ENCODE measurements around the gene WNK1. TPM values are rescaled to one million over a fixed set of nuclear protein-coding genes. Genes with fewer than 3 reads are reported as not detected.
A peak's percentile ranks its signal among the peaks of the same experiment; 100 is the strongest.

WNK1 gene
- total RNA-seq, 1 donor from 2014 or later = 112 TPM

- DNase-seq (ENCODE audit: low read depth in 2 of 2) = no peak
Observed at GRCh38 chr12:862303-862911, 110.0 kb downstream of the WNK1 start.

DNA sequence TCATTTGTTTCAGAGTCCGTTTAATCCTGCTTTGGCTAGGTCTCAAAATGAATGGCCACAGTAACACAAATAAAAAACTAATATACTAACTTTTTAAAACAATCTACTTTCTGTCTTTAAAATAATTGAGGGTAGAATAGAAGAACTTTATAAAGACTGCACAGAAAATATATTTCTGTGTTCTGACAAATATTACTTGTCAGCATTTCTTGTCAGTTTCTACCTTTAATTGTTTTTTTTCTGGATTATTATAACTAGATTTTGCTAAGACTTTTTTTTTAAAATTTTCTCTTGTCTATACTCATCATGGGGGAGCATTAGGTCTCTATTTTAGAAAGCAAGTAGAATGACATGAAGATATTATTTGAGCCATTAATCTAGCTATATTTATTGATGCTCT, 110.9 kb downstream of the WNK1 start:
- DNase-seq (ENCODE audit: low read depth in 2 of 2) = no peak

- DNase-seq (ENCODE audit: low read depth in 2 of 2) = no peak
Observed at GRCh38 chr12:865614-866013, 113.2 kb downstream of the WNK1 start.

DNA sequence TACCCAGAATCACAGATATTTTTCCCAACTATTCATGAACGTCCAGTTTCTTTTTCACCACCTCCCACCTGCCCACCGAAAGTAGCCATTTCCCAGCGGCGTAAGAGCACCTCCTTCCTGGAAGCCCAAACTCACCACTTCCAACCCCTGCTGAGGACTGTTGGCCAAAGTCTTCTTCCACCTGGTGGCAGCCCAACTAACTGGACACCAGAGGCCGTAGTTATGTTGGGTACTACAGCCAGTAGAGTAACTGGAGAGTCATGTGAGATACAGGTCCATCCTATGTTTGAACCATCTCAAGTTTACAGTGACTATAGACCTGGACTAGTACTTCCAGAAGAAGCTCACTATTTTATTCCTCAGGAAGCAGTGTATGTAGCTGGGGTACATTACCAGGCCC, 115.5 kb downstream of the WNK1 start:
- no peak for DNase-seq (ENCODE audit: low read depth in 2 of 2)

- no peak for DNase-seq (ENCODE audit: low read depth in 2 of 2)
Observed at GRCh38 chr12:868722-869121, 116.3 kb downstream of the WNK1 start.

DNA sequence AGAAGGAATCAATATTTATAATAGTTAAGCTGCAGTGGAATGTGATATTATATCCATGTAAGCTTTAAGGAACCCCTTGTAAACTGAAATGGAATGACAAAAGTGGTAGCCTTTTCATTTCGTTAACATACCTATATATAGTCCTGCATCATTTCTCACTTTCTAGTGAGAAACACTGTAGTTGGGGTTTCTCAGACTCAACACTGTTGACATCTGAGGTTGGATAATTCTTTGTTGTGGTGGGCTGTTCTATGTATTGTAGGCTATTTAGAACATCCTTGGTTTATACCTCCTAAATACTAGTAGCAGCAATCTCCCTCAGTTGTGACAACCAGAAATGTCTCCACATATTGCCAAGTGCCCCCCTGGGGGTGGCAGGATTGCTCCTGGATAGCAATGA, 118.0 kb downstream of the WNK1 start:
- no peak for DNase-seq (ENCODE audit: low read depth in 2 of 2)

GRCh38 chr12:873954-874353, 121.6 kb downstream of the WNK1 start:
- no peak for DNase-seq (ENCODE audit: low read depth in 2 of 2)

DNA sequence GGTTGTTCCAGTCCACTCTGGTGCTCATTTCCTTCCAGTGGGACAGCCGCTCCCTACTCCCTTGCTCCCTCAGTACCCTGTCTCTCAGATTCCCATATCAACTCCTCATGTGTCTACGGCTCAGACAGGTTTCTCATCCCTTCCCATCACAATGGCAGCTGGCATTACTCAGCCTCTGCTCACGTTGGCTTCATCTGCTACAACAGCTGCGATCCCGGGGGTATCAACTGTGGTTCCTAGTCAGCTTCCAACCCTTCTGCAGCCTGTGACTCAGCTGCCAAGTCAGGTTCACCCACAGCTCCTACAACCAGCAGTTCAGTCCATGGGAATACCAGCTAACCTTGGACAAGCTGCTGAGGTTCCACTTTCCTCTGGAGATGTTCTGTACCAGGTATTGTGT, 127.3 kb downstream of the WNK1 start:
- no peak for DNase-seq (ENCODE audit: low read depth in 2 of 2)

DNA sequence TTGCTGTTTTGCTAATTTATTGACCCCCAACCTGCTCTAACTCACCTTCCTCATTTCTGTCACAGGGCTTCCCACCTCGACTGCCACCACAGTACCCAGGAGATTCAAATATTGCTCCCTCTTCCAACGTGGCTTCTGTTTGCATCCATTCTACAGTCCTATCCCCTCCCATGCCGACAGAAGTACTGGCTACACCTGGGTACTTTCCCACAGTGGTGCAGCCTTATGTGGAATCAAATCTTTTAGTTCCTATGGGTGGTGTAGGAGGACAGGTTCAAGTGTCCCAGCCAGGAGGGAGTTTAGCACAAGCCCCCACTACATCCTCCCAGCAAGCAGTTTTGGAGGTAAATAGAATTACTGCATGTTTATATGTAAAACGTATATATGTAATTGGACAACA, 128.3 kb downstream of the WNK1 start:
- no peak for DNase-seq (ENCODE audit: low read depth in 2 of 2)

DNA sequence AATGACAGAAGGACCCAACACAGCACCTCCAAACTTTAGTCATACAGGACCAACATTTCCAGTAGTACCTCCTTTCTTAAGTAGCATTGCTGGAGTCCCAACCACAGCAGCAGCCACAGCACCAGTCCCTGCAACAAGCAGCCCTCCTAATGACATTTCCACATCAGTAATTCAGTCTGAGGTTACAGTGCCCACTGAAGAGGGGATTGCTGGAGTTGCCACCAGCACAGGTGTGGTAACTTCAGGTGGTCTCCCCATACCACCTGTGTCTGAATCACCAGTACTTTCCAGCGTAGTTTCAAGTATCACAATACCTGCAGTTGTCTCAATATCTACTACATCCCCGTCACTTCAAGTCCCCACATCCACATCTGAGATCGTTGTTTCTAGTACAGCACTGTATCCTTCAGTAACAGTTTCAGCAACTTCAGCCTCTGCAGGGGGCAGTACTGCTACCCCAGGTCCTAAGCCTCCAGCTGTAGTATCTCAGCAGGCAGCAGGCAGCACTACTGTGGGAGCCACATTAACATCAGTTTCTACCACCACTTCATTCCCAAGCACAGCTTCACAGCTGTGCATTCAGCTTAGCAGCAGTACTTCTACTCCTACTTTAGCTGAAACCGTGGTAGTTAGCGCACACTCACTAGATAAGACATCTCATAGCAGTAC, 132.5 kb downstream of the WNK1 start:
- DNase-seq (ENCODE audit: low read depth in 2 of 2) = no peak

DNA sequence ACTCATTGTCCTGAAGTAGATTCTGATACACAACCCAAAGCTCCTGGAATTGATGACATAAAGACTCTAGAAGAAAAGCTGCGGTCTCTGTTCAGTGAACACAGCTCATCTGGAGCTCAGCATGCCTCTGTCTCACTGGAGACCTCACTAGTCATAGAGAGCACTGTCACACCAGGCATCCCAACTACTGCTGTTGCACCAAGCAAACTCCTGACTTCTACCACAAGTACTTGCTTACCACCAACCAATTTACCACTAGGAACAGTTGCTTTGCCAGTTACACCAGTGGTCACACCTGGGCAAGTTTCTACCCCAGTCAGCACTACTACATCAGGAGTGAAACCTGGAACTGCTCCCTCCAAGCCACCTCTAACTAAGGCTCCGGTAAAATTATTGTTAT, 133.3 kb downstream of the WNK1 start:
- no peak for DNase-seq (ENCODE audit: low read depth in 2 of 2)

- no peak for DNase-seq (ENCODE audit: low read depth in 2 of 2)
Observed at GRCh38 chr12:886206-886605, 133.8 kb downstream of the WNK1 start.

GRCh38 chr12:894226-894625, 141.8 kb downstream of the WNK1 start:
- DNase-seq (ENCODE audit: low read depth in 2 of 2) = no peak

- DNase-seq (ENCODE audit: low read depth in 2 of 2) = no peak
Observed at GRCh38 chr12:896031-896430, 143.7 kb downstream of the WNK1 start.

- DNase-seq (ENCODE audit: low read depth in 2 of 2) = no peak
Observed at GRCh38 chr12:897386-897785, 145.0 kb downstream of the WNK1 start.

- DNase-seq (ENCODE audit: low read depth in 2 of 2) = no peak
Observed at GRCh38 chr12:902581-902980, 150.2 kb downstream of the WNK1 start.

DNA sequence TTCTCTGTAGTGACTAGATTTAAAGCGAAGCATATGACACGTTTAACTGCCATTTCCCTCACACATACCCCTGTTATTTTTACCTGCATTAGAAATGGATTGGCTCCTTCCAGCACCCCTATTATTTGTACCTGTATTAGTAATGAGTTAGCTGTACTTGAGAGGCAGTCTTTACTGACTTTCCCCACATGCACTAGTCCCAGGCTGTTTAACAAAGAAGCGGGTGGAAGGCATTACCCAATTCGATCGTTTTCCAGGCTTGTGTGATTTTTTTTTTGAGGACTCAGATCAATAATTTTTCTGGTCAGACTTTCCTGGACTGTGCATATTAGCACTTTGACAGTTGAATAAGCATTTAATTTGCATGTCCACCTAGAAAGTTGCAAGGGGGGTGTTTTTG, 150.7 kb downstream of the WNK1 start:
- no peak for DNase-seq (ENCODE audit: low read depth in 2 of 2)

DNA sequence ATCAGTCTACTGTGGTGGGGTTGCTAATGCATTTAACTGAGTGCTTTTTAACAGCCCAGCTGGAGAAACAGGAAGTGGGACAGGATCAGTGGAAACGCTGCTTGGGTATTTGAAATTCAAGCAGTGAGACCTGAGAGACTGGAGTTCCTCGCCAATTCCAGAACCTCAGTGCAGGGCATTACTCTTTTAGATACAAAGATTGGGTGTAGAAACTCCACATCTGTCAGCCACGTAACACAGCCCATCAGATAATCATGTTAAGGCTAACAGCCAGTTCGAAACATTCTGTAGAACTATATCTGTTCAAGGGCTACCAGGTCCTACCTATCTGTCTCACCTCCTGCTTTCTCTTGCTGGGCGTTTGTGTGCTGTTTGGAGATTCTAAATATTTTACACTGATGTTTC, 151.6 kb downstream of the WNK1 start:
- DNase-seq (ENCODE audit: low read depth in 2 of 2) = peak in 1 of 2 donors; percentile 18

DNA sequence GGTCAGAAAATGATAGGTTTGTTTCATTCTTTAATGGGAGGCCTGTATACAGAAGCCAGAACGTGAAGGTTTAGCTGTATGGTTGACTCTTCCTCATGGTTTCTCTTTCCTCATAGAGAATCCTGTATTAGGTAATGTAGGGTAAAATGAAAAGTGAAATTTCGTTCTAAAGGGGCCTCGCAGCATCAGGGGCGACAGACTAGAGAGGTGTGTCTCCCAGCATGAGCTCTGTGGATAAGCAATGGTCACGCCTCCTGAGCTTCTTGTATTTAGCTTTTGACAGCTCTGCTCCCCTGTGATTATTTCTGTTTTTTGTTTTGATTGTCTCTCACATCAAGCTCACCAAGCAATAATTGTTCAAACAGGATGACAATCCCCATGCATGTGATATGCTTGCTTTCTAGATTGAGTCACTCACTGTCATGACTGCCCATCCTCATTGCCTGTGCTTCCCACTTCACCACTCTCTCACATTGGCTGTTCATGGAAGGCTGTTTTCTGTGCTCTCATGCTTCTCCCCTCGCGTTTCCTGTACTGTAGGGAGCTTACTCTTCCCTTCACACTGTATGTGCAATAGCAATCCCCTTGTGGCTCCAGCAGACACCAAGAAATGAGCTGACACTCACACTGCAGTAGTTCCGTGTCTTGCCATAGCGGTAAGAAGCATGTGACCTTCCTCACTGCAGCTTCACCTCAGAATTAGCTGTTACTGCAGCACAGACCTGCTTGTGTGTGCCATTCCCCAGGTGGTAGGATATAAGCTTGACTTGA, 153.1 kb downstream of the WNK1 start:
- no peak for DNase-seq (ENCODE audit: low read depth in 2 of 2)

DNA sequence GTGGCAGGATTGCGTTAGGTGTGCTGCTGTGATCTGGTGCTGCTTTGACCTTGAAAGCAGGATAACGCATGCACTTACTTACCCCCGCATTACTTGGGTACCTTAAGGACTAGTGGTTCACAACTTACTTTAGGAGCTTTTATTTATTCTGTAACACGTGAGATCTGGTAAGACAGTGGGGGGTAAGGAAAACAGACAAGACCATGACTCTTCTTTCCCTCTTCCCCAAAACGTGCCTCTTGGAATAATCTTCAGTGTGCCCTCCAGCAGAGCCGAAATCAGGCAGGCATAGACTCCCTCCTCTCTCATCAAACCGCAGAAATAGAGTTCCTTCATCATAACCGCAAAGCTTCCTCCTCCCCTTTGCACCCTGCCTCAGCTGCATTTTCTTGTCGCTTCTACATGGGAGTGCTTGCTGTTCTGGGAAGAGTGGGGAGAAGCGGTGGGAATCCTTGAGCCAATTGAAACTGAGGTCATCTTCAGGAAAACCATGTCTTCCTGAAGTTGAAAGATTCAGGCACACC, 153.7 kb downstream of the WNK1 start:
- DNase-seq (ENCODE audit: low read depth in 2 of 2) = no peak

DNA sequence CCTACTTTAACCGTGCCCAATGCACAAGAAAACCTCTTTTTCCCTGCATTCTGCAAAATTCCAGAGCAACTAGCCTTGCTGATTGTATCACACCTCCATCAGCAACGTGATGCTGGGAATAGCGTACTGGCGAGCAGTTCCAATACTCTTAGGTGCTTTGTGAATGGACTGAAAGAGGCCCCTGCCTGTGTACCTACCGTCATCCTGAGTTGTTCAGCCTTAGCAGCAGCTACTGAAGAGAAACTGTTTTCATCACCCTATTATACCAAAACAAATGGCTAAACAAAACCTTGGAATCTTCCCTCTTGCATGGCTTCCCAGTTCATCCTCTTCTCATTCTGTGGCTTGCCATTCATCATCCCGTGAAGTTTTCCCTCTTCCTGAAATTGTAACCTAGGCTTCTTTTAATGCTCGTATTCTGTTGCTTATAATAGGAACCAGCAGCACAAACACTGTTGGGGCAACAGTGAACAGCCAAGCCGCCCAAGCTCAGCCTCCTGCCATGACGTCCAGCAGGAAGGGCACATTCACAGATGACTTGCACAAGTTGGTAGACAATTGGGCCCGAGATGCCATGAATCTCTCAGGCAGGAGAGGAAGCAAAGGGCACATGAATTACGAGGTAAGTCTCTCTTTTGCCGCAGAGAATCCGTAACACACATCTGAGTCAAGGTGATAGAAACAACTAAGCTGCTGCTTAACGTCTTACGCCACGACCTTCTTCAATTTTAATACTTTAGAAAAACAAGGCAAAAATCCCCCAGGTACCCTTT, 155.2 kb downstream of the WNK1 start:
- no peak for DNase-seq (ENCODE audit: low read depth in 2 of 2)

DNA sequence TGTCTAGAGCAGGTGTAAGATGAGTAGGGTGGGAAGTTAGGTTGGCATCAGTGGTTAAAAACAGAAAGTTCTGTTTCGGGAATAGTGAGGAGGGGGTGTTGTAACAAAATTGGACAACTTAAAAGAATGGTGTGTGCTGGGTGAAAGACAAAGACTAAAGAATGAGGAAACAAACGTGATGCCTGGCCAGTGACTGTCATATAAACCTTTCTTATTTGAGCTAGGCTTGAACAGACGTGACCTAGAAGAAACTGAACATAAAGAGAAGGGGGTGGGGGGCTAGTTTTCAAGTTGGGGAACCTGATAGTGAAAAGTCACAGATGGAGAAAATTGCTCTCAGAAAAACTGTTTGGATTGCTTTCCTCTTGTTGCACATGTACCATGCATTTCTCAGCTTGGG, 157.5 kb downstream of the WNK1 start:
- DNase-seq (ENCODE audit: low read depth in 2 of 2) = no peak
